ENCODE measurements around the gene GLB1L3.

GLB1L3 gene

GRCh38 chr11:134363592-134363991, 87.4 kb downstream of the GLB1L3 start:
- Histone ChIP-seq H3K9me3 (ENCODE audit: insufficient read depth, low read depth, low read length) (no peaks in the 10 kb centered on the region), H3K36me3 (ENCODE audit: insufficient read depth, low read length) (no peaks in the 10 kb centered on the region), H3K79me2 (ENCODE audit: insufficient read depth, low read length) (no peaks in the 10 kb centered on the region), H3K4me2 (ENCODE audit: low read depth, low read length, poor library complexity, severe bottlenecking) (no peak overlapping the region), H4K20me1 (ENCODE audit: insufficient read depth, low read length, poor library complexity, severe bottlenecking) (no peaks in the 10 kb centered on the region), H2AFZ (ENCODE audit: low read length) (no peak overlapping the region), H3K27me3 (ENCODE audit: insufficient read depth, low read length, poor library complexity, severe bottlenecking) (no peaks in the 10 kb centered on the region), H3K4me1 (ENCODE audit: insufficient read depth, low read length, poor library complexity, severe bottlenecking) (peaks cover 22% of the 10 kb centered on the region), H3K4me3 (ENCODE audit: low read length, poor library complexity, severe bottlenecking) (no peak overlapping the region), H3K9ac (ENCODE audit: low read depth, low read length, poor library complexity, severe bottlenecking) (no peak overlapping the region), H3F3A (ENCODE audit: low read depth) (no peaks in the 10 kb centered on the region), H3K9me2 (replicated peaks; ENCODE audit: low read depth, low read length) (no peaks in the 10 kb centered on the region)
- TF ChIP-seq CTCF (conservative IDR thresholded peaks at IDR 0.05; ENCODE audit: low read length) (no peak), EZH2phosphoT487 (IDR thresholded peaks at IDR 0.05; ENCODE audit: borderline replicate concordance) (no peak)

GRCh38 chr11:134364261-134364660, 88.1 kb downstream of the GLB1L3 start:
- Histone ChIP-seq H4K20me1 (ENCODE audit: insufficient read depth, low read length, poor library complexity, severe bottlenecking) (no peaks in the 10 kb centered on the region), H3K4me2 (ENCODE audit: low read depth, low read length, poor library complexity, severe bottlenecking) (no peak overlapping the region), H3K9me2 (replicated peaks; ENCODE audit: low read depth, low read length) (no peaks in the 10 kb centered on the region), H3K27me3 (ENCODE audit: insufficient read depth, low read length, poor library complexity, severe bottlenecking) (no peaks in the 10 kb centered on the region), H3K36me3 (ENCODE audit: insufficient read depth, low read length) (no peaks in the 10 kb centered on the region), H3K9me3 (ENCODE audit: insufficient read depth, low read depth, low read length) (no peaks in the 10 kb centered on the region), H3K9ac (ENCODE audit: low read depth, low read length, poor library complexity, severe bottlenecking) (no peak overlapping the region), H3F3A (ENCODE audit: low read depth) (no peaks in the 10 kb centered on the region), H3K79me2 (ENCODE audit: insufficient read depth, low read length) (no peaks in the 10 kb centered on the region), H3K4me3 (ENCODE audit: low read length, poor library complexity, severe bottlenecking) (no peak overlapping the region), H3K4me1 (ENCODE audit: insufficient read depth, low read length, poor library complexity, severe bottlenecking) (peaks cover 16% of the 10 kb centered on the region), H2AFZ (ENCODE audit: low read length) (no peak overlapping the region)
- TF ChIP-seq CTCF (conservative IDR thresholded peaks at IDR 0.05; ENCODE audit: low read length) (no peak), EZH2phosphoT487 (IDR thresholded peaks at IDR 0.05; ENCODE audit: borderline replicate concordance) (no peak)

- Histone ChIP-seq H4K20me1 (ENCODE audit: insufficient read depth, low read length, poor library complexity, severe bottlenecking) (no peaks in the 10 kb centered on the region), H3K9ac (ENCODE audit: low read depth, low read length, poor library complexity, severe bottlenecking) (no peak overlapping the region)
Observed at GRCh38 chr11:134365011-134365925, 89.1 kb downstream of the GLB1L3 start.

More at GRCh38 chr11:134365011-134365925, 89.1 kb downstream of the GLB1L3 start:
- Histone ChIP-seq H2AFZ (ENCODE audit: low read length) (no peak overlapping the region), H3K27me3 (ENCODE audit: insufficient read depth, low read length, poor library complexity, severe bottlenecking) (no peaks in the 10 kb centered on the region), H3F3A (ENCODE audit: low read depth) (no peaks in the 10 kb centered on the region), H3K4me1 (ENCODE audit: insufficient read depth, low read length, poor library complexity, severe bottlenecking) (peaks cover 6% of the 10 kb centered on the region), H3K4me3 (ENCODE audit: low read length, poor library complexity, severe bottlenecking) (no peak overlapping the region), H3K4me2 (ENCODE audit: low read depth, low read length, poor library complexity, severe bottlenecking) (no peak overlapping the region), H3K9me3 (ENCODE audit: insufficient read depth, low read depth, low read length) (no peaks in the 10 kb centered on the region; the same call in 1 of the 2 replicates), H3K79me2 (ENCODE audit: insufficient read depth, low read length) (no peaks in the 10 kb centered on the region), H3K9me2 (replicated peaks; ENCODE audit: low read depth, low read length) (no peaks in the 10 kb centered on the region), H3K36me3 (ENCODE audit: insufficient read depth, low read length) (no peaks in the 10 kb centered on the region)
- TF ChIP-seq CTCF (conservative IDR thresholded peaks at IDR 0.05; ENCODE audit: low read length) (no peak), EZH2phosphoT487 (IDR thresholded peaks at IDR 0.05; ENCODE audit: borderline replicate concordance) (no peak)
